GM18517 (cell line): ENCODE measurements around the gene PRKCE.

Experiments
- ATAC-seq: cut with Tn5 transposase; IDR thresholded peaks from one replicate; pipeline ENCODE4 v1.9.1; 2021; ENCODE audit warnings: mild to moderate bottlenecking, moderate library complexity; ENCODE audit not compliant: unreplicated experiment

PRKCE gene

DNA sequence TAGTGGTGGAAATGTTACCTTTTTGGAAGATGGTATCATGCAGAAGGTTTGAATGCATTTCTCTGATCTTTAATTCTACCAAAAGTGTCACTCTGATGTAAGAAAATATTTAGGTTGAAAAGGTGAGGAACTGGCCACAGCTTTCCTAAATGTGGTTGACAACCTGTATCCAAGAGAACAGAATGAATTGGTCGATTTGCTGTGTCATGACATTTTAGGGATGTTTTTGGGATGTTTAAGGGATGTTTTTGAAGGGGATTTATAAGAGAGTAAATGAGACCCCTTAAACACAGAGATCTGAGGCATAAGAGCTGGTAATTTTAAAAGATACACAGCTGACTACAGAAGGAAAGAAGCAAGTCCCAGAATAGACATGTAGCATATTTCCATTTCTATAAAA is 375.0 kb downstream of the PRKCE start:
- ATAC-seq, result no peak

DNA sequence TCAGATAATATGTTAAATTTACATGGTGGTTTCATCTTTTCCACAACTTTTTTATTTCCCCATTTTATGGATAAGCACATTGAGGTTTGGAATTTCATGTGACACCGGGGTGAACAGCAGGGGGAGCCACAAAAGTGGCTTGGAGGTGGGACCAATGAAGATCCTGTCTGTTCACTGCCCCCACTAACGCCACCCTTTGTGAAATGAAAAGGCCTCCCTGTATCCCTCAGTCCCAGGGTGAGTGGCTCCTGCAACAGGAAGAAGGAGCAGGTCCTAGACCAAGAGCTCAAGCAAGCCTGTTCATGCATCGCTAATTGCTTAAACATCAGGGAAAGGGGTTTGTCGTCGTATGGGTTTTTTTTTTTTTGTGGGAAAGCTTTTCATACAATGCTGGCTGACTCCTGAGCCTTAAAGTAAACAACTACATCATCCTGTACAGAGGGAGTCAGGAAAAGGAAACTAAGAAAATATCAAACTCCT is 377.9 kb downstream of the PRKCE start:
- ATAC-seq, result no peak

- ATAC-seq, result no peak
Measured at GRCh38 chr2:46030330-46030729, 378.9 kb downstream of the PRKCE start.

GRCh38 chr2:46032161-46032813 is 380.8 kb downstream of the PRKCE start:
- no peak for ATAC-seq

GRCh38 chr2:46032996-46033395 is 381.5 kb downstream of the PRKCE start:
- ATAC-seq, result no peak

DNA sequence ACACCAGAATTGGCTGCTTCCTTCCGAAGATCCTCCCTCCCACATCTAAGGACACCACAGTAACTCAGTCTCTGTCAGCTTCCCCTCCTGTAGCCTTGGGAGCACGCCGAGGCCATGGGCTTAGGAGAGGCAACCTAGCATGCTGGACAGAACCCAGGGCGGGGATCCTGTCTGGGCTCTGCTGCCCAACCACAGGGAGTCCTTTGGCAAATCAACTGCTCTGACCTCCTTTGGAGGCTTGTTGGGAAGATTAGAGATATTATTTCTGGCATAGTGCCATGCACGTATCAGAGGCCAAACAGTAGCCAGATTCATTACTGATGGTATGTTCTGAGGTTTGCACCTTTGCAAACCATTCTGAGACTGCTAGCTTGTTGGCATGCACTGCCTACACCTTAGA is 383.1 kb downstream of the PRKCE start:
- ATAC-seq, result no peak

DNA sequence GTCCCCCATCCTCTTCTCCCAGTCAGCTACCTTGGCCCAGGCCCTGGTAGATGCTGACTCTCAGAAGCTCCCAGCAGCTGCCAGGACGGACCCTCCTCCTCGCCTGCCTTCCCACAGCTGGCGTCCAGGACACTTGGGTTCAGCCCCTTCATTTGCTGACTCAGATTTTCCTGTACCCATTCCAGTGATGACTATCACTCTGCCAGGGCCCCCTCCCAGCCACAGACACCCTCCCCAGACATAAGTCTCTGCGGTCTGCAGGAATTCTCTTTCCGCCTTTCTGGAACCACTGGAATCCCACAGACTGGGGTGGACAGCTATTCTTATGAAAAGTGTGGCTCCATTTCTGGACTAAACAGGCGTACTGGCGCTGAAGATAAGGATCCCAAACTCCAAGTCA is 385.5 kb downstream of the PRKCE start:
- ATAC-seq, result no peak

- ATAC-seq, result no peak
Measured at GRCh38 chr2:46039543-46040303, 388.2 kb downstream of the PRKCE start.

DNA sequence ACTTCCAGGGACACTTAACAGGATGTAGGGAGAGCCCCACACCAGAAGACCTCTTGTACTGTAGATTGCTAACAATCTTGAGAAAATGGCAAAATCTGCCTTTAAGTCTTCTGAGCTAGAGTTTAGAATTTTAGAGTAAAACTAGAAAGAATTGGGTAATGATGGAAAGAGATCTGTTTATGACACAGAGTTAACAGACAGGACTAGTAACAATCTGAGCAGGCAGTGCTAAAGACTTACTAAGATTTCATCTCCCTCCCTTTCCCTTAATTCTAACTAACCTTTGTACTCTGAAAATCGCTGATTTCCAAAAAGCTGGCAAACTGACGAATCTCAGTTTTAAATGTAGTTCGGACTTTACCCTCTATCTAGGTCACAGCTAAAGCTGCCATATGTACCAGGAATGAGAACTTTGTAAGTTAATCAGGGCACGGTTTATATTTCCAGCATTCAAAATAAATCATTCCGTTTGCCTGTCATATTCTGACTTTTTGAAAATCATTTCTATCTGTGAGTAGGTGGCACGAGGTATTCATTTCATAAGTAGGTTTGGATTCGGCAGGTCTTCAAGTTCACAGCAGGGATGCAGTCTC is 389.2 kb downstream of the PRKCE start:
- no peak for ATAC-seq

GRCh38 chr2:46041434-46041833 is 390.0 kb downstream of the PRKCE start:
- no peak for ATAC-seq

GRCh38 chr2:46042207-46042637 is 390.7 kb downstream of the PRKCE start:
- ATAC-seq, result no peak

DNA sequence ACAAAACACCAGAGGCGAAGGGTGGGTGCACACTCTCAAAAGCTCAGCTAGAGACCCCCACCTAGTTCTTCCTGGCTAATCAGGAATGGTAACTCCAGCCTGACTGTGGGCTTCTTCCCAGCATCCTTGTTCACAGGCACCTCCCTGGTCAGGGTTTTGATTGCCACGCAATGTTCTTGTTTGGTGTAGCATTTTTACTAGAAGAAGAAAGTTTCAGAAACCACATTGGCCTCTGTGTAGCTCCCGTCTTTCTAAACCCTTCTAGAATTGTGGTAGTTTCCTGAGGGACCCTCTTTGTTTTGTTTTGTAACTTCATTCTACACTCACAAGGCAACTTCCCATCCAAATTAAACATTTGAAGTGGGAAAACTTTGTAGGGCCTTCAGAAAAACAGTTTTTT is 391.2 kb downstream of the PRKCE start:
- no peak for ATAC-seq

DNA sequence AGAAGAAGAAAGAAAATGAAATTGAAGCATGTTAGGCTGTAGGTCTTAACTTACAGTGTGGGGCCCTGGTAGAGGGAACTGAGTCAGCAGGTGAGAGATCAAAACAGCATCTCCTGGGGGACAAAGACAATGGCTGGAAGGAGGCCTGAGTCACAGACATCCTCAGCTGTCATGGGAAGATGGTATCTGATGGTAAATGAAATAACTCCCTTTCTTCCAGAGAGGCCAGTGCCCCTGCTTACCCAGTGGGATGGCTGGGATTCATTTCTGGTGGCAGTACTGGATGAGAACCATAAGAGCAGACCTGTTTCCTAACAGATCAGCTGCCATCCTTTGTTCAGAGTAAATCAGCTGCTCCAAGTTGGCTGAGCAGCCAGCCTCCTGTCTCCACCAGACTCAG is 394.4 kb downstream of the PRKCE start:
- no peak for ATAC-seq

- ATAC-seq, result no peak
Measured at GRCh38 chr2:46047290-46047689, 395.8 kb downstream of the PRKCE start.

- no peak for ATAC-seq
Measured at GRCh38 chr2:46048693-46049092, 397.2 kb downstream of the PRKCE start.

GRCh38 chr2:46050027-46050426 is 398.6 kb downstream of the PRKCE start:
- ATAC-seq, result no peak

DNA sequence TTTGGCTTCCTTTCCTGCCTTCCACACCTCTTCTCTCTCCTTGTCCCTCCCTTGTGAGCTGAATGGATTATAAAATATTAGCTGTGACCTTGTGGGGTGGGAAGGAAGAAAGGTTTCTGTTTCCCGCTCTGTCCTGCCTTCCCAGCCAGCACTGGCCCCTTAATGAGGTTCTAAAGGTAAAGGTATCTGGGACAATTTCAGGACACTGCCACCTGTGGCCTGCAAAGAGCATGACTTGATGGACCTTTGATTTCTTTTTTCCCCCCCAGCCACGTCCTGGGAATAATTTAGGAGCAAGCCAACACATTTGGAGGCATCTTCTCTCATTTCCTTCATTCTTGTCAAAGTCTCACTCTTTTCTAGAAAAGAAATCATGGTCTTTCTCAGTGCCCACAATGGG is 399.0 kb downstream of the PRKCE start:
- ATAC-seq, result no peak

GRCh38 chr2:46051085-46051484 is 399.6 kb downstream of the PRKCE start:
- no peak for ATAC-seq

DNA sequence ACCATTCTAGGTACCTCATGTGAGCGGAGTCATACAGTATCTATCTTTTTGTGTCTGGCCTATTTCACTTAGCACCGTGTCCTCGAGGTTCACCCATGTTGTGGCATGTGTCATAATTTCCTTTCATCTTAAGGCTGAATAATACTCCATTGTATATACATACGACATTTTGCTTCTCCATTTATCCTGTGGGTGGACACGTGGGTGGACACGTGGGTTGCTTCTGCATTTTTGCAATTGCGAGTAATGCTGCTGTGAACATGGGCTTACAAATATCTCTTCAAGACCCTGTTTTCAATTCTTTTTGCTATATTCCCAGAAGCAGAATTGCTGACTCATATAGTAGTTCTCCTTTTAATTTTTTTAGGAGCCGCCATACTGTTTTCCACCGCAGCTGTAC is 402.1 kb downstream of the PRKCE start:
- no peak for ATAC-seq

DNA sequence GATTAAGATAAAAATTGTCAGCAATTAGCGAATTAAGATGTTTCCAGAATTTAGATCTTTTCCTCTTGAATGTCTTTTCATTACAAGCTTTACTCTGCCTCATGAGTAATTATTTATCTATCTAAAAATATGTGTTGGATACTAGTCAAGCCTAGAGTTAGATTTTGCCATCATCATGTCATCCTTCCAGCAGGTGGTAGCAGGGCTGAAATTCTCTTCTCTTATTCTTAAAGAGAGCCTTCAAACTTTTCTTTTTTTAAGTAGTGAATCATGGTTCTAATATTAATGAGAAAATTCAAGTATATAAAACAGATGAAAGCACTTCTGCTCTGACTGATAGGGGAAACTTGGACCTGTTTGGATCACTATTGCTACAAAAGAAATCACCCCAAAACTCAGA is 405.1 kb downstream of the PRKCE start:
- no peak for ATAC-seq

- no peak for ATAC-seq
Measured at GRCh38 chr2:46058140-46058539, 406.7 kb downstream of the PRKCE start.
